HK-2 (cell line): ENCODE measurements around the gene ADH7.
"Not testable (repeated sequence)": the region's sequence is repeated elsewhere in the genome, so short reads cannot be mapped to it uniquely, and the experiment has no call there.

ENCODE experiments used
- DNase-seq: peaks from one replicate; pipeline ENCODE4 v3.0.0-alpha.2; 2018; ENCODE audit not compliant: unreplicated experiment

Gene ADH7

GRCh38 chr4:99379571-99379970 lies 55.6 kb downstream of the ADH7 start:
- DNase-seq = no peak

DNA sequence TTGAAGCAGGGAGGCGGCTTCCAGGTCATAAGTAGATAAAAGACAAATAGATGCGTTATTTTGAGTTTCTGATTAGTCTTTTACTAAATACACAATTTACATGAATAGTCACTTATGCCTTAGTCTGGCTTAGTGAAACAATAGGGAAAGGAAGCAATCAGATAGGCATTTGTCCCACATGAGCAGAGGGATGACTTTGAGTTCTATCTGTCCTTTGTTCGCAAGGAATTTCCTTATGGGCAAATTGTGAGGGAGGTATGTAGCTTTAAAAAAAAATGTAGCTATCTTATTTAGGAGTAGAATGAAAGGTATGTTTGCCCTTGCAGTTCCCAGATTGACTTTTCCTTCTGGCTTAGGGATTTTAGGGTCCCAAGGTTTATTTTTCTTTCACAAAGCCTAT lies 56.3 kb downstream of the ADH7 start:
- no peak for DNase-seq

DNA sequence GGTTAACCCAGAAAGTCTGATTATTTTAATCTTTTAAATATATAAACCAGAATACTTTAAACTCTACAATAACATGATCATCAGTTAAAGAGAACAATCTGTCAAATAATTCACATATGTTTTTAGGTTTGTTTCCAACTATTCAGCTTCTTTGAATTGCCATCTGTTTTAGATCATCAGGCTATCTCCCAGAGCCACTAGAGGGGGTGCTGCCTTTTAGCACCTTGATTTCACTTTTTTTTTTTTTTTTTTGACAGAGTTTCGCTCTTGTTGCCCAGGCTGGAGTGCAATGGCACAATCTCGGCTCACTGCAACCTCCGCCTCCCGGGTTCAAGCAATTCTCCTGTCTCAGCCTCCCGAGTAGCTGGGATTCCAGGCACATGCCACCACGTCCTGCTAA lies 57.8 kb downstream of the ADH7 start:
- not testable (repeated sequence) for DNase-seq

DNA sequence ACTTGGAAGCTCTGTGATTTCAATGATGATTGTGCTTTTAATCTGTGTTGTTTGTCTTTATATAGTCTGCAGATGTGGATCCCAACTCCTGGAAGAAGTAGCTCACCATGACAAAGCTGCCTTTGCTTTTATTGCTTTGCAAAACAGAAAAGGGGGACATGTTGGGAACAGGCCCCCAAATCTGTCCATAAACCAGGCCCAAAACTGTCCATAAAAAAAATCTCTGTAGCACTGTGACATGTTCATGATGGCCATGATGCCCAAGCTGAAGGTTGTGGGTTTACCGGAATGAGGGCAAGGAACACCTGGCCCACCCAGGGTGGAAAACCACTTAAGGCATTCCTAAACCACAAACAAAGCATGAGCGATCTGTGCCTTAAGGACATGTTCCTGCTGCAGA lies 62.7 kb downstream of the ADH7 start:
- DNase-seq = not testable (repeated sequence)

DNA sequence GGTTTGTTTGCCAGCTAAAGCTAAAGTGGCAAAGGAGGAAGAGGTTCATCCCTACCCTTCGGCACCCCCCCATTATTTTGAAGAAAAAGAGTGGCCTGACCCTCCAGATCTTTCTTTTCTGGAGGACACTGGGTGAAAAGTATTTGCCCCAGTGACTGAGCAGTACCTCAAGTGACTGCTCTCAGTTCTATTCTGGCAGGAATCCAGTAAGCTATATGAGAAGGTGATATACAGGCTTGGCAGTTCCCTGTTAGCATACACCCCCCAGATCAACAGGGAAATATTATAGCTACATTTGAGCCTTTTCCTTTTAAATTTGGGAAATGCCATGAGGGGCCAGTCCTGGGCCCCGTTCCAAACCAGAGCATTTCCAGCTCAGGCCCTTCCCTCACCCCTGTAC lies 67.3 kb downstream of the ADH7 start:
- DNase-seq = not testable (repeated sequence)

DNA sequence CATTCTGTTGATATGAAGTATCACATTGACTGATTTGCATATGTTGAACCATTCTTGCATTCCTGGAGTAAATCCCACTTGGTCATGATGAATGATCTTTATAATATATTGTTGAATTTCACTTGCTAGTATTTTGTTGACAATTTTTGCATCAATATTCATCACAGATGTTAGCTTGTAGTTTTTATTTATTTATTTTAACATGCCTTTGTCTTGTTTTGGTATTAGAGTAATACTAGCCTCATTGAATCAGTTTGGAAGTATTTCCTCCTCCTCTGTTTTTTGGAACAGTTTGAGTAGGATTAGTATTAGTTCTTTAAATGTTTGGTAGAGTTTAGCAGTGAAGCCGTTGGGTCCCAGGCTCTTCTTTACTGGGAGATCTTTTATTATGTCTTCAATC lies 68.7 kb downstream of the ADH7 start:
- DNase-seq = no peak

DNA sequence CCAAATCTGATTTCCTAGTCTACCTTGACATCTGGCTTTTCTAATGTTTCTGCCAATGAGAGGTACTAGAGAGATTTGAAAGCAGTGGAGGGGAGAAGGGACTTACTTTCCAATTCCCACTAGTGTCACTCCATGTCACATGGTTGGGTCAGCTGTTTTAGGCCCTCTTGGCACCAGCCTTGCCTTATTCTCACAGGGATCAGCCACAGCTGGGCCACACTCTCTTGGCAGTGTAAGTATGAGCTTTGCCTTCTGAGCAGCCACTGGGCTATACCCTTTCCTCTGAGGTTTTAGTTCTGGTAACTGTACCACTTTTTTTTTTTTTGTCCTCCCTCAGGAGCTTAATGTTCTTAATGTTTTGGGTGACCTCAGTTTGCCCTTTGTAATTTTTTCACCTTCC lies 72.4 kb downstream of the ADH7 start:
- DNase-seq = no peak
